Neural progenitor cell (in vitro differentiated cells): Measurements from ENCODE around the gene SNX30. TPM values are rescaled to one million over a fixed set of nuclear protein-coding genes. Genes with fewer than 3 reads are reported as not detected.

Source experiments
- DNase-seq: peaks from one replicate; pipeline ENCODE4 v3.0.0-alpha.2; 2016; ENCODE audit warnings: low spot score
- H2AFZ ChIP-seq: fragments of 200-600 bp; sonication (generic); replicated peaks from 2 replicates; pipeline ENCODE4 v1.6.1; 2016; ENCODE audit warnings: antibody characterized with exemption
- H3F3A ChIP-seq: fragments of 200-600 bp; sonication (generic); 2 replicates; pipeline ENCODE4 v1.6.1; 2016; ENCODE audit warnings: antibody characterized with exemption, low read depth
- H3K27ac ChIP-seq: fragments of 200-600 bp; sonication (generic); 2 replicates; pipeline ENCODE4 v1.5.1; 2016; ENCODE audit warnings: mild to moderate bottlenecking
- H3K27me3 ChIP-seq: fragments of 200-600 bp; sonication (generic); 2 replicates; pipeline ENCODE4 v1.6.1; 2016; ENCODE audit warnings: mild to moderate bottlenecking, moderate library complexity
- H3K36me3 ChIP-seq: fragments of 200-600 bp; sonication (generic); 2 replicates; pipeline ENCODE4 v1.5.1; 2016
- H3K4me1 ChIP-seq: fragments of 200-600 bp; sonication (generic); 2 replicates; pipeline ENCODE4 v1.6.1; 2016; ENCODE audit warnings: mixed run types
- H3K4me2 ChIP-seq: fragments of 200-600 bp; sonication (generic); 2 replicates; pipeline ENCODE4 v1.6.1; 2016
- H3K4me3 ChIP-seq: fragments of 200-600 bp; sonication (generic); 2 replicates; pipeline ENCODE4 v1.5.1; 2016
- H3K79me2 ChIP-seq: fragments of 200-600 bp; sonication (generic); 2 replicates; pipeline ENCODE4 v1.6.1; 2016; ENCODE audit warnings: low read depth
- H3K9ac ChIP-seq: fragments of 200-600 bp; sonication (generic); 2 replicates; pipeline ENCODE4 v1.6.1; 2016
- H3K9me3 ChIP-seq: fragments of 200-600 bp; sonication (generic); 2 replicates; pipeline ENCODE4 v1.5.1; 2016; ENCODE audit warnings: low read depth
- H4K20me1 ChIP-seq: fragments of 200-600 bp; sonication (generic); 2 replicates; pipeline ENCODE4 v1.6.1; 2016; ENCODE audit warnings: low read depth
- H3K27ac Mint-ChIP-seq: 3 replicates; pipeline ENCODE4 v1.8.0; 2021; ENCODE audit warnings: mixed read lengths
- H3K27me3 Mint-ChIP-seq: 2 replicates; pipeline ENCODE4 v1.8.0; 2022; ENCODE audit warnings: low read depth, mild to moderate bottlenecking, inconsistent platforms, moderate library complexity, mixed read lengths; ENCODE audit not compliant: insufficient read depth
- H3K36me3 Mint-ChIP-seq: 3 replicates; pipeline ENCODE4 v1.8.0; 2021; ENCODE audit warnings: mixed read lengths
- H3K4me1 Mint-ChIP-seq: 3 replicates; pipeline ENCODE4 v1.8.0; 2021; ENCODE audit warnings: mixed read lengths
- H3K4me3 Mint-ChIP-seq: 3 replicates; pipeline ENCODE4 v1.8.0; 2021; ENCODE audit warnings: mild to moderate bottlenecking, moderate library complexity, mixed read lengths
- H3K9me3 Mint-ChIP-seq: 3 replicates; pipeline ENCODE4 v1.8.0; 2020; ENCODE audit warnings: mixed read lengths
- CTCF ChIP-seq: fragments of 200-600 bp; sonication (generic); IDR thresholded peaks from 2 replicates; pipeline ENCODE4 v1.5.1; 2017; ENCODE audit warnings: antibody characterized with exemption, mild to moderate bottlenecking
- EZH2 ChIP-seq: fragments of 200-600 bp; sonication (generic); IDR thresholded peaks from 2 replicates; pipeline ENCODE4 v1.6.1; 2017; ENCODE audit warnings: antibody characterized with exemption, mild to moderate bottlenecking, moderate library complexity
- EZH2phosphoT487 ChIP-seq: fragments of 200-600 bp; sonication (generic); IDR thresholded peaks from 2 replicates; pipeline ENCODE4 v1.6.1; 2017; ENCODE audit warnings: antibody characterized with exemption
- total RNA-seq: library from RNA; depleted of rRNA; stranded (reverse); fragments of >200 nt; gene quantifications from 2 replicates; pipeline ENCODE4 v1.2.3, GENCODE V29; 2015; ENCODE audit warnings: low replicate concordance

The SNX30 gene
- total RNA-seq, 1 donor from 2014 or later = 19.9 TPM

- peaks cover 2% of the 10 kb centered on the region for H3K4me1 Mint-ChIP-seq
- Histone ChIP-seq H3K9me3 (no peaks in the 10 kb centered on the region), H3K9ac (no peak overlapping the region), H3K4me3 (no peak overlapping the region), H3K27ac (no peak overlapping the region), H4K20me1 (no peaks in the 10 kb centered on the region), H3K4me2 (no peak overlapping the region), H3K4me1 (no peaks in the 10 kb centered on the region), H3F3A (no peaks in the 10 kb centered on the region), H2AFZ (no peak overlapping the region), H3K79me2 (no peaks in the 10 kb centered on the region), H3K27me3 (no peaks in the 10 kb centered on the region), H3K36me3 (no peaks in the 10 kb centered on the region)
- H3K27me3 Mint-ChIP-seq = peaks cover 2% of the 10 kb centered on the region
- no peak for DNase-seq
- TF ChIP-seq CTCF (no peak), EZH2phosphoT487 (no peak), EZH2 (no peak)
- no peaks in the 10 kb centered on the region for H3K36me3 Mint-ChIP-seq
- H3K27ac Mint-ChIP-seq = no peak overlapping the region
- H3K9me3 Mint-ChIP-seq = no peaks in the 10 kb centered on the region
- no peak overlapping the region for H3K4me3 Mint-ChIP-seq
Measured at GRCh38 chr9:112744177-112744576, 6.4 kb upstream of the SNX30 start.

- H3K27me3 ChIP-seq = no peaks in the 10 kb centered on the region
- no peaks in the 10 kb centered on the region for H3K36me3 ChIP-seq
- H4K20me1 ChIP-seq = no peaks in the 10 kb centered on the region
- H3K4me3 ChIP-seq = no peak overlapping the region
- no peak for TF ChIP-seq EZH2phosphoT487
- no peak for TF ChIP-seq CTCF
- TF ChIP-seq EZH2 = no peak
- Mint-ChIP-seq H3K27ac (peak overlapping the region; percentile 57), H3K36me3 (no peaks in the 10 kb centered on the region), H3K4me3 (no peak overlapping the region), H3K9me3 (no peaks in the 10 kb centered on the region), H3K27me3 (no peaks in the 10 kb centered on the region), H3K4me1 (peaks cover 18% of the 10 kb centered on the region)
- peaks cover 2% of the 10 kb centered on the region for H3K79me2 ChIP-seq
- no peak overlapping the region for H3K4me2 ChIP-seq
- peaks cover 12% of the 10 kb centered on the region for H3K4me1 ChIP-seq
- no peak overlapping the region for H3K27ac ChIP-seq
- H3F3A ChIP-seq = peaks cover 13% of the 10 kb centered on the region
- DNase-seq = no peak
- H3K9me3 ChIP-seq = no peaks in the 10 kb centered on the region
- no peak overlapping the region for H3K9ac ChIP-seq
- H2AFZ ChIP-seq = no peak overlapping the region
Measured at GRCh38 chr9:112747094-112747493, 3.5 kb upstream of the SNX30 start.

- H3K27me3 ChIP-seq = no peaks in the 10 kb centered on the region
Measured at GRCh38 chr9:112750764-112751055, 150 bp downstream of the SNX30 start.

More at GRCh38 chr9:112750764-112751055, 150 bp downstream of the SNX30 start:
- Histone ChIP-seq H3K4me3 (peak overlapping the region; percentile 95), H3K27ac (peak overlapping the region; percentile 54), H3K79me2 (peaks cover 25% of the 10 kb centered on the region), H3K4me2 (peak overlapping the region; percentile 95), H3K4me1 (peaks cover 15% of the 10 kb centered on the region), H3K9me3 (no peaks in the 10 kb centered on the region), H4K20me1 (no peaks in the 10 kb centered on the region), H3K9ac (peak overlapping the region; percentile 39), H3K36me3 (no peaks in the 10 kb centered on the region), H2AFZ (peak overlapping the region; percentile 66), H3F3A (peaks cover 16% of the 10 kb centered on the region)
- H3K4me3 Mint-ChIP-seq = no peak overlapping the region
- peaks cover 3% of the 10 kb centered on the region for H3K27me3 Mint-ChIP-seq
- DNase-seq = no peak
- TF ChIP-seq EZH2phosphoT487 (no peak), EZH2 (no peak), CTCF (no peak)
- no peaks in the 10 kb centered on the region for H3K9me3 Mint-ChIP-seq
- no peaks in the 10 kb centered on the region for H3K36me3 Mint-ChIP-seq
- peaks cover 35% of the 10 kb centered on the region for H3K4me1 Mint-ChIP-seq
- H3K27ac Mint-ChIP-seq = no peak overlapping the region
